HepG2 (cell line): ENCODE data around the gene SPEM2. TPM values are rescaled to one million over a fixed set of nuclear protein-coding genes. Genes with fewer than 3 reads are reported as not detected.

ENCODE experiments used
- ERF ChIP-seq: IDR thresholded peaks from 2 replicates; pipeline ENCODE4 v1.6.1; 2018; ENCODE audit warnings: missing biosample characterization, missing genetic modification reagents
- GFI1 ChIP-seq: sonication (generic); formaldehyde crosslinking; IDR thresholded peaks from 2 replicates; pipeline ENCODE4 v1.5.0; 2020; ENCODE audit warnings: missing genetic modification reagents, mild to moderate bottlenecking, borderline replicate concordance
- GPN1 ChIP-seq: sonication (generic); formaldehyde crosslinking; IDR thresholded peaks from 2 replicates; pipeline ENCODE4 v1.5.1; 2020; ENCODE audit warnings: missing genetic modification reagents, borderline replicate concordance
- HNRNPK ChIP-seq: fragments of 200-400 bp; formaldehyde crosslinking; IDR thresholded peaks from 2 replicates; pipeline ENCODE4 v1.6.1; 2018; ENCODE audit warnings: low read length, low read depth, moderate library complexity, mild to moderate bottlenecking; ENCODE audit not compliant: poor library complexity, severe bottlenecking
- MLXIP ChIP-seq: sonication (generic); formaldehyde crosslinking; IDR thresholded peaks from 2 replicates; pipeline ENCODE4 v1.9.0; 2021; ENCODE audit warnings: missing genetic modification reagents, borderline replicate concordance
- MTF1 ChIP-seq: sonication (generic); formaldehyde crosslinking; IDR thresholded peaks from 2 replicates; pipeline ENCODE4 v1.5.0; 2020; ENCODE audit warnings: missing genetic modification reagents
- NPAS2 ChIP-seq: sonication (generic); formaldehyde crosslinking; IDR thresholded peaks from 2 replicates; pipeline ENCODE4 v1.8.0; 2022; ENCODE audit warnings: mild to moderate bottlenecking, missing genetic modification reagents, borderline replicate concordance
- PTBP1 ChIP-seq: fragments of 200-400 bp; formaldehyde crosslinking; IDR thresholded peaks from 2 replicates; pipeline ENCODE4 v1.6.1; 2018; ENCODE audit warnings: low read length, low read depth; ENCODE audit not compliant: poor library complexity, severe bottlenecking
- RCOR2 ChIP-seq: IDR thresholded peaks from 2 replicates; pipeline ENCODE4 v1.6.1; 2016; ENCODE audit warnings: missing biosample characterization, missing genetic modification reagents
- THAP11 ChIP-seq: IDR thresholded peaks from 2 replicates; pipeline ENCODE4 v1.6.1; 2016; ENCODE audit warnings: missing biosample characterization, missing genetic modification reagents
- ZC3H4 ChIP-seq: sonication (generic); formaldehyde crosslinking; IDR thresholded peaks from 2 replicates; pipeline ENCODE4 v1.4.0; 2020; ENCODE audit warnings: missing genetic modification reagents, borderline replicate concordance
- ZFP36 ChIP-seq: fragments of 150-350 bp; IDR thresholded peaks from 2 replicates; pipeline ENCODE4 v1.6.1; 2018; ENCODE audit warnings: borderline replicate concordance, low read length, low read depth; ENCODE audit not compliant: partially characterized antibody
- ZNF124 ChIP-seq: sonication (generic); formaldehyde crosslinking; IDR thresholded peaks from 2 replicates; pipeline ENCODE4 v1.4.0; 2020; ENCODE audit warnings: missing genetic modification reagents
- ZNF180 ChIP-seq: sonication (generic); formaldehyde crosslinking; IDR thresholded peaks from 2 replicates; pipeline ENCODE4 v1.4.0; 2020; ENCODE audit warnings: low read depth, missing genetic modification reagents, borderline replicate concordance
- ZNF235 ChIP-seq: sonication (generic); formaldehyde crosslinking; IDR thresholded peaks from 2 replicates; pipeline ENCODE4 v1.8.1; 2023; ENCODE audit warnings: mild to moderate bottlenecking, missing genetic modification reagents, borderline replicate concordance
- ZNF251 ChIP-seq: sonication (generic); formaldehyde crosslinking; IDR thresholded peaks from 2 replicates; pipeline ENCODE4 v1.9.0; 2021; ENCODE audit warnings: mild to moderate bottlenecking, missing genetic modification reagents
- ZNF253 ChIP-seq: sonication (generic); formaldehyde crosslinking; IDR thresholded peaks from 2 replicates; pipeline ENCODE4 v1.8.0; 2022; ENCODE audit warnings: mild to moderate bottlenecking, missing genetic modification reagents, borderline replicate concordance
- ZNF547 ChIP-seq: sonication (generic); formaldehyde crosslinking; IDR thresholded peaks from 2 replicates; pipeline ENCODE4 v1.5.1; 2020; ENCODE audit warnings: mild to moderate bottlenecking, missing genetic modification reagents
- ZNF577 ChIP-seq: sonication (generic); formaldehyde crosslinking; IDR thresholded peaks from 2 replicates; pipeline ENCODE4 v1.4.0; 2020; ENCODE audit warnings: mild to moderate bottlenecking, low read depth, missing genetic modification reagents, borderline replicate concordance
- ZSCAN12 ChIP-seq: sonication (generic); formaldehyde crosslinking; IDR thresholded peaks from 2 replicates; pipeline ENCODE4 v1.9.0; 2021; ENCODE audit warnings: mild to moderate bottlenecking, missing genetic modification reagents
- polyA plus RNA-seq, 8 experiments: library from polyadenylated mRNA; depleted of rRNA in 3 of 8; stranded (reverse) in 7 of 8; unstranded in 1 of 8; fragments of >200 nt; fragmentation: Illumina TruSeq in 4 of 8; extraction: Trizol in 4 of 8; gene quantifications; 2 replicates each; pipeline versions ENCODE4 v1.2.1 to v1.2.3, GENCODE V29; 2011 to 2016; ENCODE audit warnings: low read depth in 4 of 8, missing spikeins in 1 of 8, mixed read lengths in 1 of 8; ENCODE audit not compliant: insufficient read depth in 1 of 8
- total RNA-seq, 5 experiments: library from RNA; depleted of rRNA; stranded (reverse); fragments of >200 nt; fragmentation: Illumina TruSeq; extraction: Trizol; gene quantifications; 2 replicates each; pipeline ENCODE4 v1.2.3, GENCODE V29; 2016; ENCODE audit warnings: low read depth in 1 of 5
- TF ChIP-seq, protein P1 (sequence below): sonication (generic); formaldehyde crosslinking; IDR thresholded peaks from 2 replicates; pipeline ENCODE4 v1.4.0; 2020; ENCODE audit warnings: missing genetic modification reagents
- TF ChIP-seq, protein P2 (sequence below): sonication (generic); formaldehyde crosslinking; IDR thresholded peaks from 2 replicates; pipeline ENCODE4 v1.8.1; 2023; ENCODE audit warnings: mild to moderate bottlenecking, missing genetic modification reagents

Gene SPEM2
- total and polyA plus RNA-seq, 2 of the 13 experiments (the other 11 are each of a cell fraction or from before 2014, with no cell fraction given): not detected

DNA sequence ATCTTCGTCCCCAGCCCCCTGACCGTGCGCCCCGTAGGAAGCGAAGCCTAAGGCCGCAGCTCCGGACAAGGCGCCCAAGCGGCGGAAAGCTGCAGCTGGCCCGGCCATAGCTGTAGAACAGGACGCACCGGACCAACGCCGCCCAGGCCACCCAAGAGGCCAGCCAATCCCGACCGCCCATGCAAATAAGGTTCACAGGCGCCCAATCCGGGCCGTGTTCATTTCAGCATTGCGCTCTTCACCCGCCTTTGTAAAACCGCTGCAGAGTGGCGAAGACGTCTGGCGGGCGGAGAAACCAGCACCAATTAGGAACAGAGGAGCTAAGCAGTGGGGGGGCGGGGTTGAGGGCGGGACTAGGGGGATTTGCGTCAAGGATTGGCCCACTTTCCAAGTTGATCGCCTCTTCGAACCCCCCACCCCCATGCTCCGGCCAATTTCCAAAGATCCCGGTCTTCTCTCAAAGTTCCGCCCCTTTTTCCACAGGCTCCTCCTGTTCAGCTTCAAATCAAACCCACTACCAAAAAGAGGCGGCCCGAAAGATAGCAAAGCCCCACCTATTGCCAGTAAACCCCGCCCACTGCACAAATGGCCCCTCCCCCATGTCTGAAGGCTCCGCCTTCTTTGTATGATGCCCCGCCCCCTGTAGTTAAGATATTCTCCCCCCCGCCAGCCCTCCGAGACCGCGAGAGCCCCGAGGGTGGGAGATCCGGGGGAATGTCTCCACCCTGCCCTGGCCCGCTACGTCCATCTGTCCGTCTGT, 21.3 kb upstream of the SPEM2 start, which contains the start of gene TMEM256 (continued):
- TF ChIP-seq GPN1 (CRISPR knock-in tag) (no peak), ZNF253 (CRISPR knock-in tag) (no peak), ERF (peak; percentile 9), MTF1 (CRISPR knock-in tag) (no peak), MLXIP (CRISPR knock-in tag) (peak; percentile 35; the same call in 1 of the 2 replicates), ZNF180 (CRISPR knock-in tag) (no peak), THAP11 (CRISPR knock-in tag) (peak; percentile 75), HNRNPK (no peak), ZNF577 (CRISPR knock-in tag) (no peak), NPAS2 (no peak), PTBP1 (peak; percentile 39), ZNF547 (peak; percentile 66), ZFP36 (no peak), RCOR2 (CRISPR knock-in tag) (no peak), ZC3H4 (CRISPR knock-in tag) (peak; percentile 7; the same call in 1 of the 2 replicates), ZSCAN12 (CRISPR knock-in tag) (peak; percentile 65; the same call in 1 of the 2 replicates), ZNF251 (CRISPR knock-in tag) (no peak), ZNF124 (no peak), GFI1 (CRISPR knock-in tag) (peak; percentile 46; the same call in 1 of the 2 replicates), ZNF235 (0 out of 2 replicates have a peak, but pooled peaks have one; percentile 29)
- TF ChIP-seq, protein P1, sequence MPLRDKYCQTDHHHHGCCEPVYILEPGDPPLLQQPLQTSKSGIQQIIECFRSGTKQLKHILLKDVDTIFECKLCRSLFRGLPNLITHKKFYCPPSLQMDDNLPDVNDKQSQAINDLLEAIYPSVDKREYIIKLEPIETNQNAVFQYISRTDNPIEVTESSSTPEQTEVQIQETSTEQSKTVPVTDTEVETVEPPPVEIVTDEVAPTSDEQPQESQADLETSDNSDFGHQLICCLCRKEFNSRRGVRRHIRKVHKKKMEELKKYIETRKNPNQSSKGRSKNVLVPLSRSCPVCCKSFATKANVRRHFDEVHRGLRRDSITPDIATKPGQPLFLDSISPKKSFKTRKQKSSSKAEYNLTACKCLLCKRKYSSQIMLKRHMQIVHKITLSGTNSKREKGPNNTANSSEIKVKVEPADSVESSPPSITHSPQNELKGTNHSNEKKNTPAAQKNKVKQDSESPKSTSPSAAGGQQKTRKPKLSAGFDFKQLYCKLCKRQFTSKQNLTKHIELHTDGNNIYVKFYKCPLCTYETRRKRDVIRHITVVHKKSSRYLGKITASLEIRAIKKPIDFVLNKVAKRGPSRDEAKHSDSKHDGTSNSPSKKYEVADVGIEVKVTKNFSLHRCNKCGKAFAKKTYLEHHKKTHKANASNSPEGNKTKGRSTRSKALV (CRISPR knock-in tag): no peak
- TF ChIP-seq, protein P2, sequence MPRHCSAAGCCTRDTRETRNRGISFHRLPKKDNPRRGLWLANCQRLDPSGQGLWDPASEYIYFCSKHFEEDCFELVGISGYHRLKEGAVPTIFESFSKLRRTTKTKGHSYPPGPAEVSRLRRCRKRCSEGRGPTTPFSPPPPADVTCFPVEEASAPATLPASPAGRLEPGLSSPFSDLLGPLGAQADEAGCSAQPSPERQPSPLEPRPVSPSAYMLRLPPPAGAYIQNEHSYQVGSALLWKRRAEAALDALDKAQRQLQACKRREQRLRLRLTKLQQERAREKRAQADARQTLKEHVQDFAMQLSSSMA (CRISPR knock-in tag): no peak
